ENCODE data around the gene CYLD.

CYLD gene

DNA sequence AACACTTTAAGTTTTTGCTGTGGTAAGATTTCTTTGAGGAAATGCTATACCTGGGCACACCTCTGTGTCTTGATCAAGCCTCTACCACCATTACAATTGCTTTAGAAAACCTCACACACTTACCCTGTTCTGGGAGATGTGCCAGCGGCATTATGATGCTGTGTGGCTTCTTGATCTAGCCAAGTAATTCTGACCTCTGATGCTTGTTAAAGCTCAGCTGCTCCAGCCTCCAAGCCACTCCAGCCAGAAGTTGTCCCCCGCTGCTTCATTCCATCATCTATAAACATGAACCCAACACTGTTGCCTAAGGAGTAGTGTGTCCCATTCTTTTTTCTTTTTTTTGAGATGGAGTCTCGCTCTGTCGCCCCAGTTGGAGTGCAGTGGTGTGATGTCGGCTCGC lies 60.1 kb downstream of the CYLD start:
- Histone ChIP-seq H3K4me3 (ENCODE audit: low read depth, low read length) (no peak overlapping the region), H3K79me2 (no peaks in the 10 kb centered on the region), H3K27me3 (ENCODE audit: control insufficient read depth, insufficient read depth, low read length) (no peaks in the 10 kb centered on the region), H3K4me1 (no peaks in the 10 kb centered on the region), H3K9me3 (ENCODE audit: control insufficient read depth, low read length) (no peaks in the 10 kb centered on the region), H3K36me3 (ENCODE audit: control insufficient read depth, insufficient read depth, low read length) (no peaks in the 10 kb centered on the region), H3K4me2 (ENCODE audit: low read length) (no peak overlapping the region), H2AFZ (no peak overlapping the region), H3K9ac (no peak overlapping the region), H3K27ac (no peak overlapping the region)
- TF ChIP-seq, protein P1, sequence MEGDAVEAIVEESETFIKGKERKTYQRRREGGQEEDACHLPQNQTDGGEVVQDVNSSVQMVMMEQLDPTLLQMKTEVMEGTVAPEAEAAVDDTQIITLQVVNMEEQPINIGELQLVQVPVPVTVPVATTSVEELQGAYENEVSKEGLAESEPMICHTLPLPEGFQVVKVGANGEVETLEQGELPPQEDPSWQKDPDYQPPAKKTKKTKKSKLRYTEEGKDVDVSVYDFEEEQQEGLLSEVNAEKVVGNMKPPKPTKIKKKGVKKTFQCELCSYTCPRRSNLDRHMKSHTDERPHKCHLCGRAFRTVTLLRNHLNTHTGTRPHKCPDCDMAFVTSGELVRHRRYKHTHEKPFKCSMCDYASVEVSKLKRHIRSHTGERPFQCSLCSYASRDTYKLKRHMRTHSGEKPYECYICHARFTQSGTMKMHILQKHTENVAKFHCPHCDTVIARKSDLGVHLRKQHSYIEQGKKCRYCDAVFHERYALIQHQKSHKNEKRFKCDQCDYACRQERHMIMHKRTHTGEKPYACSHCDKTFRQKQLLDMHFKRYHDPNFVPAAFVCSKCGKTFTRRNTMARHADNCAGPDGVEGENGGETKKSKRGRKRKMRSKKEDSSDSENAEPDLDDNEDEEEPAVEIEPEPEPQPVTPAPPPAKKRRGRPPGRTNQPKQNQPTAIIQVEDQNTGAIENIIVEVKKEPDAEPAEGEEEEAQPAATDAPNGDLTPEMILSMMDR (IDR thresholded peaks at IDR 0.05) = no peak

DNA sequence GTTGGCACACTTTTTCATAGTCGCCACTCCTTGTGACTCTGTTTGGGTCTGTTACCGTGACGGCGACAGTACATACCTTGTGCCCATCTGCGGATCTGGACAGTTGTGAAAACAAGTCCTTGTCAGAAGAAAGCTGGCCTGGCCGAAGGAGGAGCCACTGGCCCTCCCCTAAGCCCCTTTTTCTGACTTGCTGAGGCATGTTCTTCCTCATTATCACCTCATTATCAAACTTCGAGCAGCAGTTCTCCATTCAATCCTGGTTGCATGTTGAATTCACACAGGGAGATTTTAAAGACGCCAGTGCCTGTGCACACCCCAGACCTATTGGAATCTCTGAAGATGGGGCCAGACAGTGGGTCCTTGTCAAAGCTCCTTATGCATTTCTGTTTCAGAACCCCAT lies 61.1 kb downstream of the CYLD start:
- Histone ChIP-seq H3K36me3 (ENCODE audit: control insufficient read depth, insufficient read depth, low read length) (no peaks in the 10 kb centered on the region), H2AFZ (no peak overlapping the region), H3K9ac (no peak overlapping the region), H3K4me1 (no peaks in the 10 kb centered on the region), H3K27me3 (ENCODE audit: control insufficient read depth, insufficient read depth, low read length) (no peaks in the 10 kb centered on the region), H3K9me3 (ENCODE audit: control insufficient read depth, low read length) (no peaks in the 10 kb centered on the region), H3K4me2 (ENCODE audit: low read length) (no peak overlapping the region), H3K79me2 (no peaks in the 10 kb centered on the region), H3K27ac (no peak overlapping the region), H3K4me3 (ENCODE audit: low read depth, low read length) (no peak overlapping the region)
- TF ChIP-seq, protein P1 (IDR thresholded peaks at IDR 0.05) = no peak

DNA sequence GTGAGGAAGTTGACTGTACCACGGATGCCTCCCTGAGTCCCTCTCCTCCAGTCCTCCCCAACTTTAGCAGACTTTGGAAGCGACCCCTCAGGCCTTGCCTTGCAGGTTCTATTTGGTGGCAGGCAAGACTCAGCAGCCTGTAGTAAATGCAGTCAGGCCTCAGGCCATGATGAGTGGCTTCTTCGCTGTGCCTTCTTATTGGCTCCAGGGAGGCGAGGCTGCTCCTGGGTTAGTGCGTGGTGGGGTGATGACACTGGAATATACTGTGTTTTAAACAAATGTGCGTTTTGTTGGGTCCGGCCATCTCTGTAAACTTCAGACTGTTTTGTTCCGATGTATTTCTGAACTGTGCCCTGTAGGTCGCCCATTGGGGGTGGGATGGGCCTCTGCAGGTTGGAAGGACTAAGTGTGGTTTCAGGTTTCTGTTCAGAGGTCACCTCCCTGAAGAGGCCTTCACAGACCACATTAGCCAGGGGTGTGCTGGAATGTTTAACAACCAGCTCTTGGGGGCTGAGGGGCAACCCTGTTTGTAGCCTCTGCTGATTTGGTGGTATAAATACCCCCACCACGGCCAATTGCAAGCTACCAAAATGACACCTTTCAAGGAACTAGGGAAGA lies 62.5 kb downstream of the CYLD start:
- Histone ChIP-seq H3K27me3 (ENCODE audit: control insufficient read depth, insufficient read depth, low read length) (no peaks in the 10 kb centered on the region), H3K79me2 (no peaks in the 10 kb centered on the region), H3K4me2 (ENCODE audit: low read length) (no peak overlapping the region), H3K27ac (no peak overlapping the region), H3K36me3 (ENCODE audit: control insufficient read depth, insufficient read depth, low read length) (no peaks in the 10 kb centered on the region), H3K9me3 (ENCODE audit: control insufficient read depth, low read length) (no peaks in the 10 kb centered on the region), H3K4me1 (no peaks in the 10 kb centered on the region), H2AFZ (no peak overlapping the region), H3K4me3 (ENCODE audit: low read depth, low read length) (no peak overlapping the region), H3K9ac (no peak overlapping the region)
- TF ChIP-seq, protein P1 (IDR thresholded peaks at IDR 0.05) = no peak

DNA sequence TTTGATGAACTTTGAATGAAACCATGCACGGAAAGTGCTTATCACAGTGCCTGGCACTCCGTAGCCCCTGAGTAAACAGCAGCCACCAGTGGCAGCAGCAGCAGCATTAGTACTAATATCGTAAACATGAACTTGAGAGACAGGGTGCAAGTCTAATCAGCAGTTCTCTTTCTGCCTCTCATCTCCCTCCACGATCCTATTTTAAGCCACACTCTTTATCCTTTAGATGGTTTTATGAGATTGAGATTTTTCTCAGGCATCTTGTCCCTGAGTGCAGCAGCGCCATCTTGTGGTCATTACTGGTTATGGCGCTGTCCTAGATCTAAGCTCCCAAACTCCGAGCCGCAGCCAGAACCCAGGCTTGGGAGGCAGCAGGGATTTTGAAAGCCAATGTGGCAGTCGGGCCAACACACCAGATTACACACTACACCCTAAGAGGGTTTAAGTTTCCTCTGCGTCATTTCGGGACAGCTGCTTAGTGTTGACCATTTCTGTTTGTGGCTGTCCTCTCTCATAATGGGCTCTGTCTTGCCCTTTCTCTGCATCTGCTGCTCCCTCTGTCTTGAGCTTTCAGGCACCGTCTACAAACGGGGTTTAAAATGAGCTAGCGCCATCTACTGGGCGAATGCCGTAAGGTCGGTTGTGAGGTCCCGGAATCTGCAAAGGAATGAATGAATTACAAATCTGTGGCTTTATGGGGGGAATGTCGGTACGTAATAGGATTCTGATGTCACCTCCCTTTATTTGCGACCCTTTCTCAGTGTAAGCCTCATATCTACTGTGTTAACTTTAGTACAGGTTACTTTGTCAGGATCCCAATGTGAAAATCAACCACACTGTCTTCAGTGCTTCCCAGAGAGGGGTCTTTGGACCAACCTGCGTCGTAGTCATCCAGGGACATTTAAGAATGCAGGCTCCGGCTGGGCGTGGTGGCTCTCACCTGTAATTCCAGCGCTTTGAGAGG lies 64.5 kb downstream of the CYLD start:
- Histone ChIP-seq H3K9ac (no peak overlapping the region), H3K27me3 (ENCODE audit: control insufficient read depth, insufficient read depth, low read length) (no peaks in the 10 kb centered on the region), H3K9me3 (ENCODE audit: control insufficient read depth, low read length) (no peaks in the 10 kb centered on the region), H3K4me2 (ENCODE audit: low read length) (peak overlapping the region; percentile 67), H3K27ac (peak overlapping the region; percentile 1), H3K4me3 (ENCODE audit: low read depth, low read length) (peak overlapping the region; percentile 43), H3K36me3 (ENCODE audit: control insufficient read depth, insufficient read depth, low read length) (no peaks in the 10 kb centered on the region), H3K79me2 (no peaks in the 10 kb centered on the region), H2AFZ (peak overlapping the region; percentile 76), H3K4me1 (no peaks in the 10 kb centered on the region)
- TF ChIP-seq, protein P1 (IDR thresholded peaks at IDR 0.05) = peak; percentile 93

All from parathyroid adenoma (tissue), 2 donors.